ENCODE data around the gene PITX3.

GRCh38 chr10:102231357-102232318, 9.7 kb downstream of the PITX3 start:
- no peak for TF ChIP-seq RARB (CRISPR knock-in tag; IDR thresholded peaks at IDR 0.05)
- TF ChIP-seq OSR1 (CRISPR knock-in tag; IDR thresholded peaks at IDR 0.05) = no peak
- no peak for TF ChIP-seq PATZ1 (CRISPR knock-in tag; IDR thresholded peaks at IDR 0.05; ENCODE audit: borderline replicate concordance)
- TF ChIP-seq ARNTL (CRISPR knock-in tag; IDR thresholded peaks at IDR 0.05; ENCODE audit: borderline replicate concordance, low read depth) = no peak

Measured in SK-N-SH treated with all-trans-retinoic acid at 6 μM for 48 hours (cell line).